ENCODE data around the gene NID1.
"Not testable (repeated sequence)": the region's sequence is repeated elsewhere in the genome, so short reads cannot be mapped to it uniquely, and the experiment has no call there.

Gene NID1

DNA sequence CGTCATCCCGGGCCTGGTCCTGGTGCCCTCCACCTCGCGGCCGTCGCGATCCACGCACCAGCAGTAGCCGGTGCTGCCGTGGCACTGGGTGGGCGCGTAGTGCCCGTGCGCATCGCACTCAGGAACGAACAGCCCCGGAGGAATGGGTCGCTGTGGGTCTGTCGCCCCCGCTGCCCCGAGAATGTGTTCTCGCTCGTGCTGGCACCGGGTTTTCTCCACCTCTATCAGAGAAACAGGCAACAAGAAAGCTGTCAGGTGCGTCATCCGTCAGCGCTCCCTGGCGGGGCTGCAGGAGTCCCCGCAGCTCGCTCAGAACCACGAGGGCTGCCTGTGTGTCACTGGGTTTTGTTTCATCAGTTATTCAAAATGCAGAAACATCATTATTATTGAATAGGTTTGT lies 71.2 kb downstream of the NID1 start:
- DNase-seq = no peak

DNA sequence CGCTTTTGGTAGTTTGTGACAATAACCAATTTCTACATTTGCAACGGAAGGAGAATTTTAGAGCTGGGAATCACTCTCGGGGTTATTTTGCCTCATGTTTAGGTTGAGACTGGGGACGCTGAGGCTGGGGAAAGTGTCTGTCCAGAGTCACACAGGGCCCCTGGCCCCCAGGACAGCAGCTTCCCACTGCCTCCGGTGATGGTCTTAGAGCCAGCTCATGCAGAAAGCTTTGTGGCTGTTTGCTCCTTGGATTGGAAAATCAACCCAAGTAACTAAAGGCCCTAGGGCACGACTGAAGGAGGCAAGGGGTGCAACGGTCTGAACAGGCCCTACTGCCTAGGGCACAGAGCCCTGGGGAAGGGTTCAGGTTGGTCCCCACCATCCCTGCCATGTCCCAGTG lies 72.0 kb downstream of the NID1 start:
- DNase-seq = no peak

GRCh38 chr1:235992346-235992745 lies 72.5 kb downstream of the NID1 start:
- DNase-seq = no peak

- DNase-seq = no peak
Measured at GRCh38 chr1:235990330-235990795, 74.5 kb downstream of the NID1 start.

GRCh38 chr1:235989105-235989504 lies 75.8 kb downstream of the NID1 start:
- DNase-seq = no peak

DNA sequence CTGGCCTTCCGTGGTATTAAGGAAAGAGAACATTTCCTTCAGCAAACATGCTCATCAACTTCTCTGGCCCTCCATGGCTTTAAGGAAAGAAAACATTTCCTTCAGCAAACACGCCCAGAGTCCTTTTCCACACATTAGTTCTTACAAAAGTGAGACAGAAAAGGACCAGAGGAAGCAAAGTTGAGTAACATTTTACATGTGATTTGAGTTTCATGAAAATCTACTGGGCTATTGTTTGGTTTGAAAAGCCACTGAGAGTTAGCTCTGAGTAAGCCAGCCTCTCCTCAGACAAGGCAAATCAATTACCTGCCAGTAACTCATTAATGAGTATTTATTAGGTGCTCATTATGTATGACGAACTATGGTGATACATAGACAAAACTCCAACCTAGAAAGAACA lies 78.0 kb downstream of the NID1 start:
- no peak for DNase-seq

GRCh38 chr1:235984041-235984825 lies 80.7 kb downstream of the NID1 start:
- no peak for DNase-seq

DNA sequence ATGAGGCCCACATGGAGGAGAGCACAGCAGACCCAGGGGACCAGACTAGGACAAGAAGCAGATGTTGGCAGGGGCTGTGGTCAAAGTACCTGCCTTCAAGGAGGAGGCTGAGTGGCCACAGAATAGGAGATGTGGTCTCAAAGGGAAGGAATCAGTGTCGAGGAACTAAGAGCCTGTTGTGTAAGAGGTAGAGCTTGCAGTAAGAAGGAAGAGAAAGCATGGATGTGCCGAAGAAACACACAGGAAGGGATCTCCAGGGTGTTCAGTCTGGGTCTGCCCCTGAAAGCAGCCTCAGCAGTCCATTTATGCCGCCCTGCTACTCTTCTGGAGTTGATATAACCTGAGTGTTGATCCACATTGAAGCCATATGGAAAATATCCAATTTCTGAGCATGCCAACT lies 83.9 kb downstream of the NID1 start:
- DNase-seq = no peak

DNA sequence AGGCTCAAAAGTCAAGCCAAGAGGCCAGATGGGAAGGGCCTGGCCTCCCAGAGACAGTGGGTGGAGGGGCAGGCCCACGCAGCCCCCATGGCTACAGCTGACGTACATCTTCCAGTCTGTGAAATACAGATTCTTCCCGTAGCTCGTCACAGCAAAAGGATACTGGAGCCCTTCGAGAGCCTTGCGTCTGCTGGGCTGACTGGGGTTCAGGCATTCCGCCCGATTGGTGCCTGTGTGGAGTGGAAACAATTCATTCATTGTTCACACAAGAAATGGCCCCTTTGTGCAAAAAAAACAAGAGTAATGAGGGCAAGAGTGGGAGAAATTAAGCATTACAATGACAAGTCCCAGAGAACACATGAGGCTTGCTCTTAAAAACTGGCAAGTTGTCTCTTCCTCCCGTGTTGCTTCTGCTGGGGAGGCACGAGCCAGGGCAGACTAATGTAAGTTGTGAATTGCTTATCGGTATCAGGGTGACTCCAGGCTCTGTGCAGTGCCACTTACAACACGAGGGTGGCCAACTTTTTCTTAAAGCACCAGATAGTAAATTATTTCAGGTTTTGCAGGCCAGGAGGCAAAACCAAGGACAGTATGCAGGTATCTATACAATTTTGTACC lies 85.1 kb downstream of the NID1 start:
- DNase-seq = no peak

GRCh38 chr1:235979176-235979575 lies 85.7 kb downstream of the NID1 start:
- DNase-seq = no peak

GRCh38 chr1:235976490-235976889 lies 88.4 kb downstream of the NID1 start:
- no peak for DNase-seq

- no peak for DNase-seq
Measured at GRCh38 chr1:235974616-235975015, 90.3 kb downstream of the NID1 start.

- not testable (repeated sequence) for DNase-seq
Measured at GRCh38 chr1:235972691-235973090, 92.2 kb downstream of the NID1 start.

DNA sequence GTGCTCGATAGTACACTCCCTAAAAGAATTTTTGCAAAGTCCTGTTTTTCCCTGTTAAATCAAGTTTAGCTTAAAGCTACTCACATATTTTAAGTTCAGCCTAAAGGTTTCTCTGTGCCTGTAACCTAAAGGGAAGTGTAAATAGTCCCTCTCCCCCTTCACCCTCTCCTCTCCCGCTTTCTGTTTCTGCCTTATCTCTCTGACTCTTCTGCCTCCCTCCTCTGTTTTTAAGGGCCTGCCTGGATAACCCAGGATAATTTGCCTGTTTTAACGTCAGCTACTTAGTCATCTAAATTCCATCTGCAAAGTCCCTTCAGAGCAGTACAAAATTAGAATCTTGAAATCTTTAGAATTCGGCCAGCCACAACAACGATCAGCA lies 92.6 kb downstream of the NID1 start:
- DNase-seq = no peak

GRCh38 chr1:235971571-235972310 lies 93.1 kb downstream of the NID1 start:
- peak; percentile 88 for DNase-seq

- no peak for DNase-seq
Measured at GRCh38 chr1:235971020-235971419, 93.9 kb downstream of the NID1 start.

DNA sequence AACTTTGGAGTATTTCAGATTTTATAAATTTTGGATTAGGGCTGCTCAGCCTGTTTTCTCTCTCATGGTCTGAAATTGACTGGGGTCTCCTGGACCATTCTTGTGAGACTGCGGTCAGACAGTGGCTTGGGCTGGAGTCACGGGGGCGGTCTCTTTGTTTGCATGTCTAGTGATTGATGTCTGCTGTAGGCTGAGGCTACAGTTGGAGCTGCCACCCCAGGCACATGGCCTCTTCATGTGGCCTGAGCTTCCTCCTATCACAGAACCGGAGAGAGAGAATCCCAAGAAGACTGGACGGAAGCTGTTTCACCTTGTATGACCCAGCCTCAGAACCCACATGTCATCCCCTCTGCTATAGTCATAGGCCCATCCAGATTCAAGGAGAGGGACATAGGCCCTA lies 96.1 kb downstream of the NID1 start:
- DNase-seq = no peak

- not testable (repeated sequence) for DNase-seq
Measured at GRCh38 chr1:235966134-235966533, 98.8 kb downstream of the NID1 start.

- DNase-seq = no peak
Measured at GRCh38 chr1:235960809-235961208, 104.1 kb downstream of the NID1 start.

DNA sequence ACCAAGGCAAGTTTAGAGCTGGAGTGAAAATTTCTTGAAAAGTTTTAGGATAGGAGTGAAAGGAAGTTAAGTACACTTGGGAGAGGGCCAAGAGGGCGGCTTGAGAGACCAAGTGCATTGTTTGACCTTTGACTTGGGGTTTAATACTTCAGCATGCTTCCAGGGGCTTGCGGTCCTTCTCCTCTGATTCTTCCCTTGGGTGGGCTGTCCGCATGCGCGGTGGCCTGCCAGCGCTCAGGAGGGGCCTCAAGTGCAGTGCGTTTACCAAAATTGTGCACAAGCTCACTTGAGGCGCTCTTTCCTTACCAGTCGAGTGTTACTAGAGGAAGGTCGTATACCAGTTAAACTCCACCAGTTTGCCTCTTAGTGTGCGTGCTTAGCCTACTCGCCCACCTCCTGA lies 106.9 kb downstream of the NID1 start:
- no peak for DNase-seq

DNA sequence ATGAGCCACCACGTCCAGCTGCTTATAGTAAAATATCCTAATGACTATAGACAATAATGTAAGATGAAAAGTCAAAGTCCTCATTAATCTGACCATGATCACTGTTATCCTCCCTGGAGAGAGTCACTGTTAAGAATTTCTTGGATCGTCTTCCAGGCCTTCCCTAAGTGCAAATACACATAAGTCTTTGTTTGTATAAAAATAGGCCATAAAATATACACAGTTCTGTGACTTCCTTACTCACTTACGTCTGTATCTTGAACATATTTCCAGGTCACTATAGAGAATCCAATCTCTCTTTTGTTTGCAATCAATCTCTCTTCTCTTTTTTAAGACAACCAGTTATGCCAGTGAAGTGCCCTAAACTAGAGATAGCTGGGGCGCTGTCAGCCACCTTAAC lies 109.1 kb downstream of the NID1 start:
- no peak for DNase-seq

- peak; percentile 20 for DNase-seq
Measured at GRCh38 chr1:235954306-235955283, 110.3 kb downstream of the NID1 start.

DNA sequence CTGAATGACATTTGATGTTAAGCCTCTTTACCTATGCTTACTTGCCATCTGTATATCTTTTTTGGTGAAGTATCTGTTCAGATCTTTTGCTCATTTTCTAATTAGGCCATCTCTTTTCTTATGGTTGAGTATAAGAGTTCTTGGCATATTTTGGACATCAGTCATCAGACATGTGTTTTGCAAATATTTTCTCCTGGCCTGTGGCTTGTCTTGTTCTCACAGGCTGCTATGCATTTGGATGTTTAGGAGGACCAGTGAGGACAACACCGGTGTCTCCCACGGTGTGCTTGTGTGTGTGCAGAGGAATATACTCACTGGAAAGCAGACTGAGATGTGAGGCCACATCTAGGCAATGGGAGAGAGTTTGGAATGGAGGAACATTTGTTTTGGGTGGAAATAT lies 111.1 kb downstream of the NID1 start:
- no peak for DNase-seq
